HepG2 (cell line): ENCODE data around the gene LURAP1L. TPM values are rescaled to one million over a fixed set of nuclear protein-coding genes. Genes with fewer than 3 reads are reported as not detected.

Source experiments
- ATF7 ChIP-seq, 2 experiments: fragments of 450-650 bp in 1 of 2; sonication (generic) in 1 of 2; formaldehyde crosslinking in 1 of 2; IDR thresholded peaks; 2 replicates each; pipeline versions ENCODE4 v1.4.0 to v1.6.1; 2016 to 2020; ENCODE audit warnings: antibody characterized with exemption in 1 of 2, mild to moderate bottlenecking in 1 of 2, missing genetic modification reagents in 1 of 2
- CAMTA2 ChIP-seq: sonication (generic); formaldehyde crosslinking; IDR thresholded peaks from 2 replicates; pipeline ENCODE4 v1.4.0; 2020; ENCODE audit warnings: mild to moderate bottlenecking, missing genetic modification reagents, borderline replicate concordance
- ETV5 ChIP-seq: IDR thresholded peaks from 2 replicates; pipeline ENCODE4 v1.6.1; 2018; ENCODE audit warnings: missing biosample characterization, missing genetic modification reagents, inconsistent platforms, borderline replicate concordance
- FOXJ3 ChIP-seq: sonication (generic); formaldehyde crosslinking; IDR thresholded peaks from 2 replicates; pipeline ENCODE4 v1.4.0; 2020; ENCODE audit warnings: missing genetic modification reagents, mild to moderate bottlenecking, borderline replicate concordance
- IKZF4 ChIP-seq: sonication (generic); formaldehyde crosslinking; IDR thresholded peaks from 2 replicates; pipeline ENCODE4 v1.5.1; 2020; ENCODE audit warnings: borderline replicate concordance, mild to moderate bottlenecking, low read depth, missing genetic modification reagents; ENCODE audit errors: not compliant biosample characterization
- IRX3 ChIP-seq: sonication (generic); formaldehyde crosslinking; IDR thresholded peaks from 2 replicates; pipeline ENCODE4 v1.8.1; 2023; ENCODE audit warnings: mild to moderate bottlenecking, low read depth, missing genetic modification reagents, borderline replicate concordance
- MIER2 ChIP-seq: IDR thresholded peaks from 2 replicates; pipeline ENCODE4 v1.6.1; 2016; ENCODE audit warnings: missing biosample characterization, missing genetic modification reagents
- NBN ChIP-seq: fragments of 450-650 bp; conservative IDR thresholded peaks from 2 replicates; pipeline ENCODE4 v1.6.1; 2017
- NR3C1 ChIP-seq: sonication (generic); formaldehyde crosslinking; IDR thresholded peaks from 2 replicates; pipeline ENCODE4 v1.4.0; 2020; ENCODE audit warnings: missing genetic modification reagents
- RARA ChIP-seq: IDR thresholded peaks from 2 replicates; pipeline ENCODE4 v1.6.1; 2016; ENCODE audit warnings: missing genetic modification reagents, missing compliant biosample characterization
- ZNF20 ChIP-seq: sonication (generic); formaldehyde crosslinking; IDR thresholded peaks from 2 replicates; pipeline ENCODE4 v1.4.0; 2020; ENCODE audit warnings: mild to moderate bottlenecking, moderate library complexity, missing genetic modification reagents
- ZNF879 ChIP-seq: sonication (generic); formaldehyde crosslinking; IDR thresholded peaks from 2 replicates; pipeline ENCODE4 v1.8.1; 2023; ENCODE audit warnings: missing genetic modification reagents
- polyA plus RNA-seq, 8 experiments: library from polyadenylated mRNA; depleted of rRNA in 3 of 8; stranded (reverse) in 7 of 8; unstranded in 1 of 8; fragments of >200 nt; fragmentation: Illumina TruSeq in 4 of 8; extraction: Trizol in 4 of 8; gene quantifications; 2 replicates each; pipeline versions ENCODE4 v1.2.1 to v1.2.3, GENCODE V29; 2011 to 2016; ENCODE audit warnings: low read depth in 4 of 8, missing spikeins in 1 of 8, mixed read lengths in 1 of 8; ENCODE audit not compliant: insufficient read depth in 1 of 8
- total RNA-seq, 5 experiments: library from RNA; depleted of rRNA; stranded (reverse); fragments of >200 nt; fragmentation: Illumina TruSeq; extraction: Trizol; gene quantifications; 2 replicates each; pipeline ENCODE4 v1.2.3, GENCODE V29; 2016; ENCODE audit warnings: low read depth in 1 of 5
- TF ChIP-seq, protein P1 (sequence below): sonication (generic); formaldehyde crosslinking; IDR thresholded peaks from 2 replicates; pipeline ENCODE4 v1.4.0; 2020; ENCODE audit warnings: low read depth, missing genetic modification reagents
- TF ChIP-seq, protein P2 (sequence below): sonication (generic); formaldehyde crosslinking; IDR thresholded peaks from 2 replicates; pipeline ENCODE4 v1.9.0; 2021; ENCODE audit warnings: missing genetic modification reagents, borderline replicate concordance
- TF ChIP-seq, protein P3 (sequence below): sonication (generic); formaldehyde crosslinking; IDR thresholded peaks from 2 replicates; pipeline ENCODE4 v1.5.1; 2020; ENCODE audit warnings: mild to moderate bottlenecking, missing genetic modification reagents, borderline replicate concordance
- TF ChIP-seq, protein P4 (sequence below): IDR thresholded peaks from 2 replicates; pipeline ENCODE4 v1.6.1; 2016; ENCODE audit warnings: low read depth
- TF ChIP-seq, protein P5 (sequence below): IDR thresholded peaks from 2 replicates; pipeline ENCODE4 v1.6.1; 2016

The LURAP1L gene
- total and polyA plus RNA-seq, 2 of the 13 experiments (the other 11 are each of a cell fraction or from before 2014, with no cell fraction given), result 6.7 to 16.6 TPM

DNA sequence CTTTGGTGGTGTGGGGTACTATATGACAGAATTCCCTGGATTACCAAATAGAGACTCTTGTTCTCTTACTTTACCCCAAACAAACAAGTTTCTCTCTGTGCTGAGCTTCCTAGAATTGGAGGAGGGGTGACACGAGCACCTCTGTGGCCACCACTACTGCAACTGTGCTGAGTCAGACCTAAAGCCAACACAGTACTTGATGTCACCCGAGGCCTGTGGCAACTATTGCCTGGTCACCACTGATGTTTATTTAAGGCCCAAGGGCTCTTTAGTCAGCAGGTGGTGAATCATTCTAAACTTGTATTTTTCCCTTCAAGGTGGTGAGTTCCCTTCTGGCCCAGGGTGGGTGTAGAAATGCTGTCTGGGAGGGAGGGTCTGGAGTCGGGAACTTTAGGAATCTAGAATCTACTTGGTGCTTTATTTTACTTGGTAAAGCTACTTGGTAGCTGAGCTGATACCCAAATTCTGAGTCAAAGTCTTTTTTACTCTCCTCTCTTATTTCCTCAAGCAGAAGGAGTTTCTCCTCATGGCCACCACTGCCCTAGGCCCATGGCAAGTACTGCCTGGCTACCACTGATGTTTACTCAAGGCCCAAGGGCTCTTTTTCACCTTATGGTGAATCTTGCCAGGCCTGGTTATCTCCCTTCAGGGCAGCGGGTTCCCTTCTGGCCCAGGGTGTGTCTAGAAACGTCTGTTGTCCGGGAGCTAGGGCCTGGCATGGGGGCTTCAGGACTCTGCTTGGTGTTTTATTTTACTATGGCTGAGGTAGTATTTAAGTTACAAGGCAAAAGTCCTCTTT lies 9.8 kb downstream of the LURAP1L start (continued):
- TF ChIP-seq, protein P1, sequence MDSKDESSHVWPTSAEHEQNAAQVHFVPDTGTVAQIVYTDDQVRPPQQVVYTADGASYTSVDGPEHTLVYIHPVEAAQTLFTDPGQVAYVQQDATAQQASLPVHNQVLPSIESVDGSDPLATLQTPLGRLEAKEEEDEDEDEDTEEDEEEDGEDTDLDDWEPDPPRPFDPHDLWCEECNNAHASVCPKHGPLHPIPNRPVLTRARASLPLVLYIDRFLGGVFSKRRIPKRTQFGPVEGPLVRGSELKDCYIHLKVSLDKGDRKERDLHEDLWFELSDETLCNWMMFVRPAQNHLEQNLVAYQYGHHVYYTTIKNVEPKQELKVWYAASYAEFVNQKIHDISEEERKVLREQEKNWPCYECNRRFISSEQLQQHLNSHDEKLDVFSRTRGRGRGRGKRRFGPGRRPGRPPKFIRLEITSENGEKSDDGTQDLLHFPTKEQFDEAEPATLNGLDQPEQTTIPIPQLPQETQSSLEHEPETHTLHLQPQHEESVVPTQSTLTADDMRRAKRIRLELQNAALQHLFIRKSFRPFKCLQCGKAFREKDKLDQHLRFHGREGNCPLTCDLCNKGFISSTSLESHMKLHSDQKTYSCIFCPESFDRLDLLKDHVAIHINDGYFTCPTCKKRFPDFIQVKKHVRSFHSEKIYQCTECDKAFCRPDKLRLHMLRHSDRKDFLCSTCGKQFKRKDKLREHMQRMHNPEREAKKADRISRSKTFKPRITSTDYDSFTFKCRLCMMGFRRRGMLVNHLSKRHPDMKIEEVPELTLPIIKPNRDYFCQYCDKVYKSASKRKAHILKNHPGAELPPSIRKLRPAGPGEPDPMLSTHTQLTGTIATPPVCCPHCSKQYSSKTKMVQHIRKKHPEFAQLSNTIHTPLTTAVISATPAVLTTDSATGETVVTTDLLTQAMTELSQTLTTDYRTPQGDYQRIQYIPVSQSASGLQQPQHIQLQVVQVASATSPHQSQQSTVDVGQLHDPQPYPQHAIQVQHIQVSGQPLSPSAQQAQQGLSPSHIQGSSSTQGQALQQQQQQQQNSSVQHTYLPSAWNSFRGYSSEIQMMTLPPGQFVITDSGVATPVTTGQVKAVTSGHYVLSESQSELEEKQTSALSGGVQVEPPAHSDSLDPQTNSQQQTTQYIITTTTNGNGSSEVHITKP (CRISPR knock-in tag), result peak; percentile 60; the same call in 1 of the 2 replicates
- TF ChIP-seq CAMTA2 (CRISPR knock-in tag) (no peak), ZNF20 (CRISPR knock-in tag) (no peak), ZNF879 (CRISPR knock-in tag) (no peak), NBN (no peak), ETV5 (peak; percentile 15; the same call in 1 of the 2 replicates), IRX3 (CRISPR knock-in tag) (no peak), RARA (peak; percentile 81), FOXJ3 (CRISPR knock-in tag) (0 out of 2 replicates have a peak, but pooled peaks have one; percentile 32), ATF7 (IDR thresholded peaks at IDR 0.05) (0 out of 2 replicates have a peak, but pooled peaks have one; percentile 4), ATF7 (CRISPR knock-in tag; IDR thresholded peaks at IDR 0.05) (no peak), IKZF4 (no peak), MIER2 (0 out of 2 replicates have a peak, but pooled peaks have one; percentile 55), NR3C1 (CRISPR knock-in tag) (no peak)
- TF ChIP-seq, protein P2, sequence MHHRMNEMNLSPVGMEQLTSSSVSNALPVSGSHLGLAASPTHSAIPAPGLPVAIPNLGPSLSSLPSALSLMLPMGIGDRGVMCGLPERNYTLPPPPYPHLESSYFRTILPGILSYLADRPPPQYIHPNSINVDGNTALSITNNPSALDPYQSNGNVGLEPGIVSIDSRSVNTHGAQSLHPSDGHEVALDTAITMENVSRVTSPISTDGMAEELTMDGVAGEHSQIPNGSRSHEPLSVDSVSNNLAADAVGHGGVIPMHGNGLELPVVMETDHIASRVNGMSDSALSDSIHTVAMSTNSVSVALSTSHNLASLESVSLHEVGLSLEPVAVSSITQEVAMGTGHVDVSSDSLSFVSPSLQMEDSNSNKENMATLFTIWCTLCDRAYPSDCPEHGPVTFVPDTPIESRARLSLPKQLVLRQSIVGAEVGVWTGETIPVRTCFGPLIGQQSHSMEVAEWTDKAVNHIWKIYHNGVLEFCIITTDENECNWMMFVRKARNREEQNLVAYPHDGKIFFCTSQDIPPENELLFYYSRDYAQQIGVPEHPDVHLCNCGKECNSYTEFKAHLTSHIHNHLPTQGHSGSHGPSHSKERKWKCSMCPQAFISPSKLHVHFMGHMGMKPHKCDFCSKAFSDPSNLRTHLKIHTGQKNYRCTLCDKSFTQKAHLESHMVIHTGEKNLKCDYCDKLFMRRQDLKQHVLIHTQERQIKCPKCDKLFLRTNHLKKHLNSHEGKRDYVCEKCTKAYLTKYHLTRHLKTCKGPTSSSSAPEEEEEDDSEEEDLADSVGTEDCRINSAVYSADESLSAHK, result no peak
- TF ChIP-seq, protein P3, sequence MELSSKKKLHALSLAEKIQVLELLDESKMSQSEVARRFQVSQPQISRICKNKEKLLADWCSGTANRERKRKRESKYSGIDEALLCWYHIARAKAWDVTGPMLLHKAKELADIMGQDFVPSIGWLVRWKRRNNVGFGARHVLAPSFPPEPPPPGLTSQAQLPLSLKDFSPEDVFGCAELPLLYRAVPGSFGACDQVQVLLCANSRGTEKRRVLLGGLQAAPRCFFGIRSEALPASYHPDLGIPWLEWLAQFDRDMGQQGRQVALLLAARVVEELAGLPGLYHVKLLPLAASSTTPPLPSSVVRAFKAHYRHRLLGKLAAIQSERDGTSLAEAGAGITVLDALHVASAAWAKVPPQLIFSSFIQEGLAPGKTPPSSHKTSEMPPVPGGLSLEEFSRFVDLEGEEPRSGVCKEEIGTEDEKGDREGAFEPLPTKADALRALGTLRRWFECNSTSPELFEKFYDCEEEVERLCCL, result no peak
- TF ChIP-seq, protein P4, sequence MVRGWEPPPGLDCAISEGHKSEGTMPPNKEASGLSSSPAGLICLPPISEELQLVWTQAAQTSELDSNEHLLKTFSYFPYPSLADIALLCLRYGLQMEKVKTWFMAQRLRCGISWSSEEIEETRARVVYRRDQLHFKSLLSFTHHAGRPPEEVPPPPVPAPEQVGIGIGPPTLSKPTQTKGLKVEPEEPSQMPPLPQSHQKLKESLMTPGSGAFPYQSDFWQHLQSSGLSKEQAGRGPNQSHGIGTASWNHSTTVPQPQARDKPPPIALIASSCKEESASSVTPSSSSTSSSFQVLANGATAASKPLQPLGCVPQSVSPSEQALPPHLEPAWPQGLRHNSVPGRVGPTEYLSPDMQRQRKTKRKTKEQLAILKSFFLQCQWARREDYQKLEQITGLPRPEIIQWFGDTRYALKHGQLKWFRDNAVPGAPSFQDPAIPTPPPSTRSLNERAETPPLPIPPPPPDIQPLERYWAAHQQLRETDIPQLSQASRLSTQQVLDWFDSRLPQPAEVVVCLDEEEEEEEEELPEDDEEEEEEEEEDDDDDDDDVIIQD (CRISPR knock-in tag), result peak; percentile 74; the same call in 1 of the 2 replicates
- TF ChIP-seq, protein P5, sequence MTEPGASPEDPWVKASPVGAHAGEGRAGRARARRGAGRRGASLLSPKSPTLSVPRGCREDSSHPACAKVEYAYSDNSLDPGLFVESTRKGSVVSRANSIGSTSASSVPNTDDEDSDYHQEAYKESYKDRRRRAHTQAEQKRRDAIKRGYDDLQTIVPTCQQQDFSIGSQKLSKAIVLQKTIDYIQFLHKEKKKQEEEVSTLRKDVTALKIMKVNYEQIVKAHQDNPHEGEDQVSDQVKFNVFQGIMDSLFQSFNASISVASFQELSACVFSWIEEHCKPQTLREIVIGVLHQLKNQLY, result peak; percentile 70; the same call in 1 of the 2 replicates
